ENCODE data around the gene GLCCI1.

Gene GLCCI1

GRCh38 chr7:8133188-8133848 lies 164.7 kb downstream of the GLCCI1 start:
- no peak for DNase-seq (ENCODE audit: low read depth)

GRCh38 chr7:8134089-8134733 lies 165.6 kb downstream of the GLCCI1 start:
- no peak for DNase-seq (ENCODE audit: low read depth)

GRCh38 chr7:8135417-8135816 lies 166.8 kb downstream of the GLCCI1 start:
- no peak for DNase-seq (ENCODE audit: low read depth)

- DNase-seq (ENCODE audit: low read depth): no peak
These were observed 167.6 kb downstream of the GLCCI1 start for GRCh38 chr7:8136051-8136730.
